Measurements from ENCODE around the gene RANBP17.

- no peak for TF ChIP-seq POLR2A (IDR thresholded peaks at IDR 0.05)
- TF ChIP-seq EP300 (IDR thresholded peaks at IDR 0.05) = no peak
- TF ChIP-seq CTCF (IDR thresholded peaks at IDR 0.05) = no peak
Measured at GRCh38 chr5:171115519-171115918, 253.7 kb downstream of the RANBP17 start.
